ENCODE results near the gene EFS.

EFS gene

DNA sequence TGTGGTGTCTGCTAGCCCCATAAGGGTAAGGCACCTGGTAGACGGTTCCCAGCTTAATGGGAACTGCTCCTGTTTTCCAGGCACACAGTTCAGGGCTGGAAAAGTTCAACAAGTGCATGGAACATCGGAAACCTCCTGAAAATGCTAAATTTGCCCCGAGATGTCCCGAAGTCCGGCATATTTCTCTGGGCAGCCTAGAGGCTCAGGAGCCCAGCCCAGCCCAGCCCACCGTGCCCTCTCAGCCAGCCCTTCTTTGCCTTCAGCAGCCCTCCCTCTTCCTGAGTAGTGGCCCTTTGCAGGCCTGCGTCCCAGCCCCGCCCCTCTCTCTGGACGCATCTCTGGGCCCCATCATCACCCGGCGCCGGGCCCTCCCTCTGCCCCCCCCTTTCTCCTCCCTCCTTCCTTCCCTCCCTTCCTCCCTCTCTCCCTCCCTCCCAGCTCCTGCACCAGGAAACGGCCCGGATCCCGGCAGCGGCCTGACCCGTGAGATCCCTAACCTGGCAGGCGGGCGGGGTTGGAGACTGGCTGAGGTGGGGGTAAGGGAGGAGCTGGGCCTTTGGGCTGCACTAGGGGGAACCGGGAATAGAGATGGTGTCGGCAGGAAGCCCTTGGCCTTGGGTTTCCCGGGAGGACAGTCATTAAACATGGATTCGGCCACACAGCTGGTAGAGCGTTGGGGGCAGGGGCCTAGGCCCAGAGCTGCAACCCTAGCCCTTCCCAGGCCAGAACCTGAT is 58.4 kb downstream of the EFS start, which contains the start of gene BCL2L2 (continued):
- TF ChIP-seq MYNN (tag by site-specific recombination; IDR thresholded peaks at IDR 0.05; ENCODE audit: borderline replicate concordance) (no peak), SALL2 (tag by site-specific recombination; IDR thresholded peaks at IDR 0.05; ENCODE audit: borderline replicate concordance) (no peak), ZNF791 (tag by site-specific recombination; IDR thresholded peaks at IDR 0.05) (no peak), HOXC10 (CRISPR knock-in tag; IDR thresholded peaks at IDR 0.05) (no peak), ZNF837 (tag by site-specific recombination; IDR thresholded peaks at IDR 0.05) (no peak), ZNF394 (tag by site-specific recombination; IDR thresholded peaks at IDR 0.05; ENCODE audit: borderline replicate concordance) (peak; percentile 55; the same call in 1 of the 2 replicates), ZNF558 (tag by site-specific recombination; IDR thresholded peaks at IDR 0.05) (no peak), ZNF514 (tag by site-specific recombination; IDR thresholded peaks at IDR 0.05) (no peak), SCRT1 (tag by site-specific recombination; IDR thresholded peaks at IDR 0.05; ENCODE audit: borderline replicate concordance) (peak; percentile 73; the same call in 1 of the 2 replicates), ZNF324 (tag by site-specific recombination; IDR thresholded peaks at IDR 0.05) (peak; percentile 90; the same call in 1 of the 2 replicates), OSR2 (tag by site-specific recombination; IDR thresholded peaks at IDR 0.05) (no peak; the same call in 1 of the 2 replicates), ZNF626 (tag by site-specific recombination; IDR thresholded peaks at IDR 0.05) (no peak), IKZF3 (tag by site-specific recombination; IDR thresholded peaks at IDR 0.05) (peak; percentile 99), ZNF335 (tag by site-specific recombination; conservative IDR thresholded peaks at IDR 0.05) (peak; percentile 62), ZNF221 (tag by site-specific recombination; IDR thresholded peaks at IDR 0.05; ENCODE audit: borderline replicate concordance) (no peak), ZNF501 (tag by site-specific recombination; IDR thresholded peaks at IDR 0.05) (no peak; the same call in 1 of the 2 replicates), ZNF530 (tag by site-specific recombination; IDR thresholded peaks at IDR 0.05; ENCODE audit: low read depth) (no peak), SP3 (tag by site-specific recombination; IDR thresholded peaks at IDR 0.05) (peak; percentile 100), ZNF544 (tag by site-specific recombination; IDR thresholded peaks at IDR 0.05) (no peak), GLIS1 (tag by site-specific recombination; IDR thresholded peaks at IDR 0.05) (peak; percentile 51)
- TF ChIP-seq, protein P1, sequence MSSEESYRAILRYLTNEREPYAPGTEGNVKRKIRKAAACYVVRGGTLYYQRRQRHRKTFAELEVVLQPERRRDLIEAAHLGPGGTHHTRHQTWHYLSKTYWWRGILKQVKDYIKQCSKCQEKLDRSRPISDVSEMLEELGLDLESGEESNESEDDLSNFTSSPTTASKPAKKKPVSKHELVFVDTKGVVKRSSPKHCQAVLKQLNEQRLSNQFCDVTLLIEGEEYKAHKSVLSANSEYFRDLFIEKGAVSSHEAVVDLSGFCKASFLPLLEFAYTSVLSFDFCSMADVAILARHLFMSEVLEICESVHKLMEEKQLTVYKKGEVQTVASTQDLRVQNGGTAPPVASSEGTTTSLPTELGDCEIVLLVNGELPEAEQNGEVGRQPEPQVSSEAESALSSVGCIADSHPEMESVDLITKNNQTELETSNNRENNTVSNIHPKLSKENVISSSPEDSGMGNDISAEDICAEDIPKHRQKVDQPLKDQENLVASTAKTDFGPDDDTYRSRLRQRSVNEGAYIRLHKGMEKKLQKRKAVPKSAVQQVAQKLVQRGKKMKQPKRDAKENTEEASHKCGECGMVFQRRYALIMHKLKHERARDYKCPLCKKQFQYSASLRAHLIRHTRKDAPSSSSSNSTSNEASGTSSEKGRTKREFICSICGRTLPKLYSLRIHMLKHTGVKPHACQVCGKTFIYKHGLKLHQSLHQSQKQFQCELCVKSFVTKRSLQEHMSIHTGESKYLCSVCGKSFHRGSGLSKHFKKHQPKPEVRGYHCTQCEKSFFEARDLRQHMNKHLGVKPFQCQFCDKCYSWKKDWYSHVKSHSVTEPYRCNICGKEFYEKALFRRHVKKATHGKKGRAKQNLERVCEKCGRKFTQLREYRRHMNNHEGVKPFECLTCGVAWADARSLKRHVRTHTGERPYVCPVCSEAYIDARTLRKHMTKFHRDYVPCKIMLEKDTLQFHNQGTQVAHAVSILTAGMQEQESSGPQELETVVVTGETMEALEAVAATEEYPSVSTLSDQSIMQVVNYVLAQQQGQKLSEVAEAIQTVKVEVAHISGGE (tag by site-specific recombination; conservative IDR thresholded peaks at IDR 0.05; ENCODE audit: low read depth), result peak; percentile 51
- TF ChIP-seq, protein P2, sequence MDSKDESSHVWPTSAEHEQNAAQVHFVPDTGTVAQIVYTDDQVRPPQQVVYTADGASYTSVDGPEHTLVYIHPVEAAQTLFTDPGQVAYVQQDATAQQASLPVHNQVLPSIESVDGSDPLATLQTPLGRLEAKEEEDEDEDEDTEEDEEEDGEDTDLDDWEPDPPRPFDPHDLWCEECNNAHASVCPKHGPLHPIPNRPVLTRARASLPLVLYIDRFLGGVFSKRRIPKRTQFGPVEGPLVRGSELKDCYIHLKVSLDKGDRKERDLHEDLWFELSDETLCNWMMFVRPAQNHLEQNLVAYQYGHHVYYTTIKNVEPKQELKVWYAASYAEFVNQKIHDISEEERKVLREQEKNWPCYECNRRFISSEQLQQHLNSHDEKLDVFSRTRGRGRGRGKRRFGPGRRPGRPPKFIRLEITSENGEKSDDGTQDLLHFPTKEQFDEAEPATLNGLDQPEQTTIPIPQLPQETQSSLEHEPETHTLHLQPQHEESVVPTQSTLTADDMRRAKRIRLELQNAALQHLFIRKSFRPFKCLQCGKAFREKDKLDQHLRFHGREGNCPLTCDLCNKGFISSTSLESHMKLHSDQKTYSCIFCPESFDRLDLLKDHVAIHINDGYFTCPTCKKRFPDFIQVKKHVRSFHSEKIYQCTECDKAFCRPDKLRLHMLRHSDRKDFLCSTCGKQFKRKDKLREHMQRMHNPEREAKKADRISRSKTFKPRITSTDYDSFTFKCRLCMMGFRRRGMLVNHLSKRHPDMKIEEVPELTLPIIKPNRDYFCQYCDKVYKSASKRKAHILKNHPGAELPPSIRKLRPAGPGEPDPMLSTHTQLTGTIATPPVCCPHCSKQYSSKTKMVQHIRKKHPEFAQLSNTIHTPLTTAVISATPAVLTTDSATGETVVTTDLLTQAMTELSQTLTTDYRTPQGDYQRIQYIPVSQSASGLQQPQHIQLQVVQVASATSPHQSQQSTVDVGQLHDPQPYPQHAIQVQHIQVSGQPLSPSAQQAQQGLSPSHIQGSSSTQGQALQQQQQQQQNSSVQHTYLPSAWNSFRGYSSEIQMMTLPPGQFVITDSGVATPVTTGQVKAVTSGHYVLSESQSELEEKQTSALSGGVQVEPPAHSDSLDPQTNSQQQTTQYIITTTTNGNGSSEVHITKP (tag by site-specific recombination; IDR thresholded peaks at IDR 0.05), result peak; percentile 81
- TF ChIP-seq, protein P3, sequence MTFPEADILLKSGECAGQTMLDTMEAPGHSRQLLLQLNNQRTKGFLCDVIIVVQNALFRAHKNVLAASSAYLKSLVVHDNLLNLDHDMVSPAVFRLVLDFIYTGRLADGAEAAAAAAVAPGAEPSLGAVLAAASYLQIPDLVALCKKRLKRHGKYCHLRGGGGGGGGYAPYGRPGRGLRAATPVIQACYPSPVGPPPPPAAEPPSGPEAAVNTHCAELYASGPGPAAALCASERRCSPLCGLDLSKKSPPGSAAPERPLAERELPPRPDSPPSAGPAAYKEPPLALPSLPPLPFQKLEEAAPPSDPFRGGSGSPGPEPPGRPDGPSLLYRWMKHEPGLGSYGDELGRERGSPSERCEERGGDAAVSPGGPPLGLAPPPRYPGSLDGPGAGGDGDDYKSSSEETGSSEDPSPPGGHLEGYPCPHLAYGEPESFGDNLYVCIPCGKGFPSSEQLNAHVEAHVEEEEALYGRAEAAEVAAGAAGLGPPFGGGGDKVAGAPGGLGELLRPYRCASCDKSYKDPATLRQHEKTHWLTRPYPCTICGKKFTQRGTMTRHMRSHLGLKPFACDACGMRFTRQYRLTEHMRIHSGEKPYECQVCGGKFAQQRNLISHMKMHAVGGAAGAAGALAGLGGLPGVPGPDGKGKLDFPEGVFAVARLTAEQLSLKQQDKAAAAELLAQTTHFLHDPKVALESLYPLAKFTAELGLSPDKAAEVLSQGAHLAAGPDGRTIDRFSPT (tag by site-specific recombination; IDR thresholded peaks at IDR 0.05), result no peak
- TF ChIP-seq, protein P4, sequence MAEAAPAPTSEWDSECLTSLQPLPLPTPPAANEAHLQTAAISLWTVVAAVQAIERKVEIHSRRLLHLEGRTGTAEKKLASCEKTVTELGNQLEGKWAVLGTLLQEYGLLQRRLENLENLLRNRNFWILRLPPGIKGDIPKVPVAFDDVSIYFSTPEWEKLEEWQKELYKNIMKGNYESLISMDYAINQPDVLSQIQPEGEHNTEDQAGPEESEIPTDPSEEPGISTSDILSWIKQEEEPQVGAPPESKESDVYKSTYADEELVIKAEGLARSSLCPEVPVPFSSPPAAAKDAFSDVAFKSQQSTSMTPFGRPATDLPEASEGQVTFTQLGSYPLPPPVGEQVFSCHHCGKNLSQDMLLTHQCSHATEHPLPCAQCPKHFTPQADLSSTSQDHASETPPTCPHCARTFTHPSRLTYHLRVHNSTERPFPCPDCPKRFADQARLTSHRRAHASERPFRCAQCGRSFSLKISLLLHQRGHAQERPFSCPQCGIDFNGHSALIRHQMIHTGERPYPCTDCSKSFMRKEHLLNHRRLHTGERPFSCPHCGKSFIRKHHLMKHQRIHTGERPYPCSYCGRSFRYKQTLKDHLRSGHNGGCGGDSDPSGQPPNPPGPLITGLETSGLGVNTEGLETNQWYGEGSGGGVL (tag by site-specific recombination; IDR thresholded peaks at IDR 0.05), result peak; percentile 100
- TF ChIP-seq, protein P5, sequence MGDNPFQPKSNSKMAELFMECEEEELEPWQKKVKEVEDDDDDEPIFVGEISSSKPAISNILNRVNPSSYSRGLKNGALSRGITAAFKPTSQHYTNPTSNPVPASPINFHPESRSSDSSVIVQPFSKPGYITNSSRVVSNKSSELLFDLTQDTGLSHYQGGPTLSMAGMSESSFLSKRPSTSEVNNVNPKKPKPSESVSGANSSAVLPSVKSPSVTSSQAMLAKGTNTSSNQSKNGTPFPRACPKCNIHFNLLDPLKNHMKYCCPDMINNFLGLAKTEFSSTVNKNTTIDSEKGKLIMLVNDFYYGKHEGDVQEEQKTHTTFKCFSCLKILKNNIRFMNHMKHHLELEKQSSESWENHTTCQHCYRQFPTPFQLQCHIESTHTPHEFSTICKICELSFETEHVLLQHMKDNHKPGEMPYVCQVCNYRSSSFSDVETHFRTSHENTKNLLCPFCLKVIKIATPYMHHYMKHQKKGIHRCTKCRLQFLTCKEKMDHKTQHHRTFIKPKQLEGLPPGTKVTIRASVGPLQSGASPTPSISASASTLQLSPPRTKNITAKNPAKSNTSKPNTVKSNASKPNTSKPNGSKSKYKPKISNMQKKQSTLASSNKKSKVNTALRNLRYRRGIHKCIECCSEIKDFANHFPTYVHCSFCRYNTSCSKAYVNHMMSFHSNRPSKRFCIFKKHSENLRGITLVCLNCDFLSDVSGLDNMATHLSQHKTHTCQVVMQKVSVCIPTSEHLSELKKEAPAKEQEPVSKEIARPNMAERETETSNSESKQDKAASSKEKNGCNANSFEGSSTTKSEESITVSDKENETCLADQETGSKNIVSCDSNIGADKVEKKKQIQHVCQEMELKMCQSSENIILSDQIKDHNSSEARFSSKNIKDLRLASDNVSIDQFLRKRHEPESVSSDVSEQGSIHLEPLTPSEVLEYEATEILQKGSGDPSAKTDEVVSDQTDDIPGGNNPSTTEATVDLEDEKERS (tag by site-specific recombination; IDR thresholded peaks at IDR 0.05), result no peak
